ENCODE data around the gene ISG20L2. TPM values are rescaled to one million over a fixed set of nuclear protein-coding genes. Genes with fewer than 3 reads are reported as not detected.

The ISG20L2 gene
- polyA plus RNA-seq, 3 donors = 17.2 to 23.5 (median 18.1) TPM

DNA sequence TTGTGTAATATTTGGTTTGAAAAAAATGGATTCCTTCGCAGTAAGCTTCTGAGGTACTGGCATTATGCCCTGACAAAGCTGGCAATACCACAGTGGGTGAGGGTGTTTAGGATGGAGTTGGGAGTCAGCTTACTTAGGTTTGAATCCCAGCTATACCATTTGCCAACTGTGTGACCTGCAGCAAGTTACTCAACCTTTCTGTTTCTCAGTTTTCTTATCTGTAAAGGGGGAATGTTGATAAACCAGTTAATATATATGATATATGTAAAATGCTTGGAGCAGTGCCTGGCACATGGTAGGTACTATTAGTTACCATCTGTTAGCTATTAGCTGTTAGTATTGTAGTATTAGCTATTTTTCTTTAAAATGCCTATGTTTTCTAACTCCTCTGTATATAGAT, 27.8 kb upstream of the ISG20L2 start:
- H3K36me3 ChIP-seq (replicated peaks in 1 of 2; ENCODE audit: control insufficient read depth in 1 of 2, insufficient read depth in 2 of 2, low read length in 2 of 2) = no peaks in the 10 kb centered on the region
- intact Hi-C loops (cut with micrococcal nuclease) = no loop called here
- peaks cover 33% of the 10 kb centered on the region for H3K4me1 Mint-ChIP-seq
- H3K4me1 ChIP-seq (ENCODE audit: control insufficient read depth in 1 of 2, insufficient read depth in 2 of 2, low read length in 2 of 2) = peaks cover 16 to 25% of the 10 kb centered on the region in 2 donors
- no peak overlapping the region for H3K9ac ChIP-seq (ENCODE audit: insufficient read depth, low read length, poor library complexity, severe bottlenecking)
- no peaks in the 10 kb centered on the region for H3K36me3 Mint-ChIP-seq
- no peak overlapping the region for H3K4me2 ChIP-seq (replicated peaks; ENCODE audit: extremely low read depth, low read length, poor library complexity, severe bottlenecking)
- DNase-seq = no peak
- no peak overlapping the region for H3K27ac ChIP-seq (ENCODE audit: low read depth in 1 of 2, low read length in 2 of 2)
- no peak overlapping the region for H3K4me3 ChIP-seq (replicated peaks in 1 of 3; ENCODE audit: low read depth in 2 of 3, low read length in 3 of 3)
- peaks cover 39% of the 10 kb centered on the region for H3K79me2 ChIP-seq (ENCODE audit: insufficient read depth, low read length)
- TF ChIP-seq CTCF (IDR thresholded peaks at IDR 0.05) = no peak
- H3K27me3 Mint-ChIP-seq (ENCODE audit: low read depth in 3 of 3) = peaks cover 0 to 2% (median 0%) of the 10 kb centered on the region in 3 donors
- H3K4me3 Mint-ChIP-seq = no peak overlapping the region
- H3K27ac Mint-ChIP-seq = no peak overlapping the region
- no peaks in the 10 kb centered on the region for H4K20me1 ChIP-seq (ENCODE audit: insufficient read depth, low read length)
- no peaks in the 10 kb centered on the region for H3K27me3 ChIP-seq (ENCODE audit: control insufficient read depth in 2 of 2, insufficient read depth in 2 of 2, low read length in 2 of 2)
- no peaks in the 10 kb centered on the region for H3K9me3 ChIP-seq (replicated peaks in 1 of 2; ENCODE audit: control insufficient read depth in 1 of 2, insufficient read depth in 1 of 2, low read length in 2 of 2)
- H3K9me3 Mint-ChIP-seq = peaks cover 0 to 3% (median 0%) of the 10 kb centered on the region in 7 donors
- WGBS (ENCODE audit: insufficient coverage) = 100% methylated on average over 1 of the region's 1 CpG
- H2AFZ ChIP-seq (ENCODE audit: insufficient read depth, low read depth, low read length, poor library complexity, severe bottlenecking) = no peak overlapping the region

DNA sequence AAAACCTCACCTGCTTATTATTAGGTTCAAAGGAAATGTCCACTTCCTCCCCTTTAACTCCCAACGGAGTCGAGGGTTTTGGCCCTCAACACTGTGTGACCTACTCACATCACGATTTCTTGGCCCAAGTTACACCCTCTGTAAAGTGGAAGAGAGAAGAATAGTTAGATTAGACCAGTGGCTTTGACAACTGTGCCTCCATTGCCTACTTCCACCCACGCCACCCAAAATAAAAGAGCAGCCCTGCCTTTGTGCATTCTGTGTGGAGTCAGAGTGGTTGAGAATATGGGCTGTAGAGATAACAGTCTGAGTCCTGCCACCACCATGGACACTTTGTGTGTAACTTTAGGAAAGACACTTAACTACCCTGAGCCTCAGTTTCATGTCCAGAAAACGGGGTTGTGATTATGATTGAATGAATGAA, 27.0 kb upstream of the ISG20L2 start:
- intact Hi-C loops (cut with micrococcal nuclease) = no loop called here
- Histone ChIP-seq H3K4me3 (replicated peaks in 1 of 3; ENCODE audit: low read depth in 2 of 3, low read length in 3 of 3) (no peak overlapping the region), H2AFZ (ENCODE audit: insufficient read depth, low read depth, low read length, poor library complexity, severe bottlenecking) (no peak overlapping the region), H3K4me2 (replicated peaks; ENCODE audit: extremely low read depth, low read length, poor library complexity, severe bottlenecking) (no peak overlapping the region), H3K9ac (ENCODE audit: insufficient read depth, low read length, poor library complexity, severe bottlenecking) (no peak overlapping the region), H3K27ac (ENCODE audit: low read depth in 1 of 2, low read length in 2 of 2) (no peak overlapping the region), H4K20me1 (ENCODE audit: insufficient read depth, low read length) (no peaks in the 10 kb centered on the region), H3K27me3 (ENCODE audit: control insufficient read depth in 2 of 2, insufficient read depth in 2 of 2, low read length in 2 of 2) (no peaks in the 10 kb centered on the region), H3K36me3 (replicated peaks in 1 of 2; ENCODE audit: control insufficient read depth in 1 of 2, insufficient read depth in 2 of 2, low read length in 2 of 2) (no peaks in the 10 kb centered on the region), H3K4me1 (ENCODE audit: control insufficient read depth in 1 of 2, insufficient read depth in 2 of 2, low read length in 2 of 2) (peaks cover 16 to 28% of the 10 kb centered on the region in 2 donors), H3K79me2 (ENCODE audit: insufficient read depth, low read length) (peaks cover 47% of the 10 kb centered on the region), H3K9me3 (replicated peaks in 1 of 2; ENCODE audit: control insufficient read depth in 1 of 2, insufficient read depth in 1 of 2, low read length in 2 of 2) (no peaks in the 10 kb centered on the region)
- H3K4me1 Mint-ChIP-seq = peaks cover 34% of the 10 kb centered on the region
- H3K4me3 Mint-ChIP-seq = no peak overlapping the region
- DNase-seq = no peak
- H3K27me3 Mint-ChIP-seq (ENCODE audit: low read depth in 3 of 3) = peaks cover 0 to 2% (median 0%) of the 10 kb centered on the region in 3 donors
- no peaks in the 10 kb centered on the region for H3K36me3 Mint-ChIP-seq
- 100% methylated on average over 1 of the region's 5 CpGs for WGBS (ENCODE audit: insufficient coverage)
- H3K27ac Mint-ChIP-seq = peak overlapping the region in 1 of 7 donors; percentile 65
- H3K9me3 Mint-ChIP-seq = peaks cover 0 to 3% (median 0%) of the 10 kb centered on the region in 7 donors
- TF ChIP-seq CTCF (IDR thresholded peaks at IDR 0.05) = no peak
